Mesothelial cell of epicardium (in vitro differentiated cells): ENCODE measurements around the gene WBP2NL. TPM values are rescaled to one million over a fixed set of nuclear protein-coding genes. Genes with fewer than 3 reads are reported as not detected.

ENCODE experiments used
- DNase-seq, 2 experiments: peaks; one replicate each; pipeline ENCODE4 v3.0.0; 2021; ENCODE audit warnings: low spot score in 2 of 2; ENCODE audit not compliant: unreplicated experiment in 2 of 2
- H3K27ac Mint-ChIP-seq: 2 replicates; pipeline ENCODE4 v1.8.0; 2021; ENCODE audit warnings: mixed read lengths
- H3K27me3 Mint-ChIP-seq: 2 replicates; pipeline ENCODE4 v1.8.0; 2021; ENCODE audit warnings: low read depth, mixed read lengths
- H3K36me3 Mint-ChIP-seq: 2 replicates; pipeline ENCODE4 v1.8.0; 2021; ENCODE audit warnings: mixed read lengths
- H3K4me1 Mint-ChIP-seq: 2 replicates; pipeline ENCODE4 v1.8.0; 2021; ENCODE audit warnings: mixed read lengths
- H3K4me3 Mint-ChIP-seq: 2 replicates; pipeline ENCODE4 v1.8.0; 2021; ENCODE audit warnings: mild to moderate bottlenecking, moderate library complexity, mixed read lengths
- H3K9me3 Mint-ChIP-seq: 2 replicates; pipeline ENCODE4 v1.8.0; 2021; ENCODE audit warnings: mixed read lengths
- total RNA-seq: library from RNA; stranded (reverse); gene quantifications from 3 replicates; pipeline ENCODE4 v1.2.1, GENCODE V29; 2021
- TF ChIP-seq, protein P1 (sequence below): fragments of 200-600 bp; sonication (generic); IDR thresholded peaks from one replicate; pipeline ENCODE4 v1.5.0; 2021; ENCODE audit warnings: antibody characterized with exemption; ENCODE audit not compliant: unreplicated experiment

WBP2NL gene
- total RNA-seq, 1 donor from 2014 or later = not detected

DNA sequence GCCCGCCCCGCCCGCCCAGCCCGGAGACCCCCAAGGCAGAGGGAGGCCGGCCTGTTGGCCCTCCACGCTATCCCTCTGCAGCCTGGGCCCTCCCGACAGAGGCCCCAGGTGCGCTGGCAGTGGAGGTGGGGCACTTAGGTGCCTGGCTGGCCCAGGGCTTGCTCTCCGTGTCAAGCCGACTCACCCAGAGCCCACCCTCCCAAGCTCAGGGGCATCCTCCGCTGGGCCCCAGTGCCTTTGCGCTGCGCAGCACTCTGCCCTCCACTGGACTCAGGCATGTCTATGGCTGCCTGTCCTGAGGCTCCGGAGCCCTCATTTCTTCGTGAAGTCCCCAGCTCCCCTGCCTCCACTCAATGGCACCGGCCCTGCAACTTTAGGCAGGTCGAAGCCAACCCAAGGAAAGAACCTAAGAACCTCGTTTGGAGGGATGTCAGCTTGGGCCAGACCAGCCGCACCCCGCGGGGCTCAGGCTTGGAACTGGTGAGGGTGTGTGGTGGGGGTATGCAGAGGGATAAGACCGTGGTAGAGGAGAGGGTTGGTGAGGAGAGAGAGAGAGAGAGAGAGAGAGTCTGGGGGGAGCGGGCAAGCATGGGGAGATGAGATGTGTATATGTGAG lies 40.5 kb upstream of the WBP2NL start:
- Mint-ChIP-seq H3K9me3 (no peaks in the 10 kb centered on the region), H3K4me1 (peaks cover 16% of the 10 kb centered on the region), H3K27ac (no peak overlapping the region), H3K27me3 (peaks cover 2% of the 10 kb centered on the region), H3K36me3 (no peaks in the 10 kb centered on the region), H3K4me3 (peak overlapping the region; percentile 6)
- TF ChIP-seq, protein P1, sequence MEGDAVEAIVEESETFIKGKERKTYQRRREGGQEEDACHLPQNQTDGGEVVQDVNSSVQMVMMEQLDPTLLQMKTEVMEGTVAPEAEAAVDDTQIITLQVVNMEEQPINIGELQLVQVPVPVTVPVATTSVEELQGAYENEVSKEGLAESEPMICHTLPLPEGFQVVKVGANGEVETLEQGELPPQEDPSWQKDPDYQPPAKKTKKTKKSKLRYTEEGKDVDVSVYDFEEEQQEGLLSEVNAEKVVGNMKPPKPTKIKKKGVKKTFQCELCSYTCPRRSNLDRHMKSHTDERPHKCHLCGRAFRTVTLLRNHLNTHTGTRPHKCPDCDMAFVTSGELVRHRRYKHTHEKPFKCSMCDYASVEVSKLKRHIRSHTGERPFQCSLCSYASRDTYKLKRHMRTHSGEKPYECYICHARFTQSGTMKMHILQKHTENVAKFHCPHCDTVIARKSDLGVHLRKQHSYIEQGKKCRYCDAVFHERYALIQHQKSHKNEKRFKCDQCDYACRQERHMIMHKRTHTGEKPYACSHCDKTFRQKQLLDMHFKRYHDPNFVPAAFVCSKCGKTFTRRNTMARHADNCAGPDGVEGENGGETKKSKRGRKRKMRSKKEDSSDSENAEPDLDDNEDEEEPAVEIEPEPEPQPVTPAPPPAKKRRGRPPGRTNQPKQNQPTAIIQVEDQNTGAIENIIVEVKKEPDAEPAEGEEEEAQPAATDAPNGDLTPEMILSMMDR = peak; percentile 58
- DNase-seq = no peak

DNA sequence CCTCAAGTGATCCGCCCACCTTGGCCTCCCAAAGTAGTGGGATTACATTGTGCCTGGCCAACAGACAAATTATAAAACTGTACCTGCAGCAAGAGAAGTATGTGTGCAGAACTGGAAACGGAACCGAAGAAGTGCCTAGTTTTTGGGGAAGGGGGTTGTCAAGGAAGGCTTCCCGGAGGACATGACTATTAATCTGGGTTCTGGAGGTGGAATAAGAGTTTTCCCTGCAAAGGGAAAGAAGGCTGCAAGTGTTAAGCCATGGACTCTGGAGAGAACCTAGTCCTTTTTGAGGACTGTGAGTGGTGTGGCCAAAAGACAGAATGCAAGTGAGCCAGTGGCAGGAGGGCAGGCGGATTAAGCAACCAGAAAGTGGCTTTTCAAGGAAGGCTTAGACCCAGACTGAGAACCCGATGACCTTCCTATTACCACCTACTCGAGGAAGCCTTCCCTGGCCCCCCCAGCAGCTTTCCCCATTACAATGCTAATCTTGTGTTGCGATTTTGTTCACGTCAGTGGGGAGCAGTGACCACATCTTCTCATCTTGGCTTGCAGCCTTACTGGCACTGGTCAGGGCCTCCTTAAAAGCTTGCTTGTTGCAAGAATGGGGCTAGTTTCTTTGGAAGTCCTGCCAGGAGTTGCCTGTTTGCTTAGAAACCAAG lies 35.0 kb upstream of the WBP2NL start:
- H3K9me3 Mint-ChIP-seq = no peaks in the 10 kb centered on the region
- peaks cover 13% of the 10 kb centered on the region for H3K4me1 Mint-ChIP-seq

DNA sequence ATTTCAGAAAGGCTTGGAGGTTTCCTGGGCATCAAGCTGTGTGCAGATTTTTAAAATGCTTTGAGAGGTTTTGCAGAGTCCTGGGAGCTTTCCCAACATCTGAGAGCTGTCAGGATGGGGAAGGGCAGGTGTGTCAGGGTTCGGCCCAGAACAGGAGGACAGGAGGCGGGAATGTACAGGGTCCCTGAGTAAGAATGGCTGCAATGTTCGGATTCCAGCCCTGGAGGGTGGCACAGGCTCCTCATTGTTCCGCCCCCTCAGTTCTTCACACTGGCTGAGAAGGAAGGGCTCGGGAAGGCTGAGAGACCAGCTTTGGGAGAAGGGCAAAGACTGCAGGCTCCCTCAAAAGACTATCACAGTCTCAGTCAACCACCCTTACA lies 34.5 kb upstream of the WBP2NL start:
- H3K4me1 Mint-ChIP-seq = peaks cover 13% of the 10 kb centered on the region
- H3K27ac Mint-ChIP-seq = no peak overlapping the region
- H3K27me3 Mint-ChIP-seq = no peaks in the 10 kb centered on the region
- TF ChIP-seq, protein P1 = no peak
- H3K9me3 Mint-ChIP-seq = no peaks in the 10 kb centered on the region
- H3K4me3 Mint-ChIP-seq = no peak overlapping the region
- H3K36me3 Mint-ChIP-seq = no peaks in the 10 kb centered on the region
- DNase-seq = no peak

More for the DNA sequence above, 35.0 kb upstream of the WBP2NL start:
- Mint-ChIP-seq H3K4me3 (no peak overlapping the region), H3K27ac (no peak overlapping the region), H3K36me3 (no peaks in the 10 kb centered on the region), H3K27me3 (no peaks in the 10 kb centered on the region)
- no peak for DNase-seq
- TF ChIP-seq, protein P1 = no peak

DNA sequence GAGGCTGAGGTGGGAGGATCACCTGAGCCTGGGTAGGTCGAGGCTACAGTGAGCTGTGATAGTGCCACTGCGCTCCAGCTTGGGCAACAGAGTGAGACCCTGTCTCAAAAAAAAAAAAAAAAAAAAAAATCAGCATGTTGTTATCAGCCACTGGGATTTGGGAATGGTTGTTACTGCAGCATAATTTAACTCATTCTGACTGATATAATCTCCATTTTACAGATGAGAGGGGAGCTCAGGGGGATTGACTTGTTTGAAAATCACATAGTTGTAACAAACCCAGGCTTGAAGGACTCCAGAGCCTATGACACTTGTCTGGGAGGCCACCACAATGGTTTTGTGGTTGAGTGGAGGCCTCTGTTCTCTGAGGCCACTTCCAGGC lies 32.4 kb upstream of the WBP2NL start:
- Mint-ChIP-seq H3K27ac (no peak overlapping the region), H3K36me3 (no peaks in the 10 kb centered on the region), H3K4me3 (no peak overlapping the region), H3K27me3 (peaks cover 7% of the 10 kb centered on the region), H3K4me1 (no peaks in the 10 kb centered on the region), H3K9me3 (no peaks in the 10 kb centered on the region)
- TF ChIP-seq, protein P1 = no peak
- no peak for DNase-seq

DNA sequence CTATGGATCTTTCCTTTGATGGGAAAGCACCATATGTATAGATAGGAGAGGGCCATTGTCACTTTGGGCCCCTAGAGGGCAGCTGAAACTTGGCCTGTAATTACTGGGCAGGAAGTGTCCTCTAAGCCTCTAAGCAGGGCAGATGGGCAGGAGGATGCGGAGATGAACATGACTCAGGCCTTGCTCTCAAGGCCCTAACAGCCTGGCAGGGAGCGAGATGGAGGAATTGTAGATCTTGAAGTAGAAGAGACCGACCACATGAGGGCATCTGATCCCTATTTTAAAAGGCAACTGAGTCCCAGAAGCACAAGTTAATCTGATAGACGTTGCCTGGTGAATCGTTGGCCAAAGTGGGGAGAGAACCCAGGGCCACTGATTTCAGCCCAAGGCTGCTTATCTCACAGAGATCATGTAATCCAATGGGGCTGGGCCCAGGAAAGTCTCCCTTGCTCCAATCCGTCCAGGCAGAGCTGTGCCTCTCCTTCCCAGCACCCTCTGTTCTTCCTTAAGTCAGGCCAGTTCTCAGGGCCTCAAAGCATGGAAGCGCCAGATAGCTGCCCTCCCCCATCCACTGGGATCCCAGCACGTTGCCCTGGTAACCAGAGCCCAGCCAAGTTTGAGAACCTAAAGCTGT lies 31.9 kb upstream of the WBP2NL start:
- TF ChIP-seq, protein P1 = no peak
- H3K9me3 Mint-ChIP-seq = no peaks in the 10 kb centered on the region
- H3K27me3 Mint-ChIP-seq = peaks cover 7% of the 10 kb centered on the region
- DNase-seq = no peak
- no peak overlapping the region for H3K27ac Mint-ChIP-seq
- H3K4me3 Mint-ChIP-seq = no peak overlapping the region
- H3K4me1 Mint-ChIP-seq = no peaks in the 10 kb centered on the region
- H3K36me3 Mint-ChIP-seq = no peaks in the 10 kb centered on the region
